ENCODE data around the gene ULK1. TPM values are rescaled to one million over a fixed set of nuclear protein-coding genes. Genes with fewer than 3 reads are reported as not detected.
"Not testable (repeated sequence)": the region's sequence is repeated elsewhere in the genome, so short reads cannot be mapped to it uniquely, and the experiment has no call there.

Gene ULK1
- total RNA-seq, 1 donor: 11.7 TPM

GRCh38 chr12:131959641-131960589 is 65.5 kb downstream of the ULK1 start:
- H3K4me3 ChIP-seq (ENCODE audit: low read depth, low read length): no peak overlapping the region
- no peak for DNase-seq (ENCODE audit: low read depth)
- TF ChIP-seq CTCF (IDR thresholded peaks at IDR 0.05; ENCODE audit: insufficient read depth, low read depth, low read length): no peak

GRCh38 chr12:131960590-131961325 is 66.3 kb downstream of the ULK1 start:
- H3K4me3 ChIP-seq (ENCODE audit: low read depth, low read length); DNase-seq (ENCODE audit: low read depth): not testable (repeated sequence)

GRCh38 chr12:131961328-131961727 is 66.9 kb downstream of the ULK1 start:
- not testable (repeated sequence) for DNase-seq (ENCODE audit: low read depth); H3K4me3 ChIP-seq (ENCODE audit: low read depth, low read length)

- no peak for TF ChIP-seq CTCF (IDR thresholded peaks at IDR 0.05; ENCODE audit: insufficient read depth, low read depth, low read length)
- no peak overlapping the region for H3K4me3 ChIP-seq (ENCODE audit: low read depth, low read length)
- DNase-seq (ENCODE audit: low read depth): no peak
These were observed 67.6 kb downstream of the ULK1 start for GRCh38 chr12:131962069-131962468.

- no peak overlapping the region for H3K4me3 ChIP-seq (ENCODE audit: low read depth, low read length)
- no peak for TF ChIP-seq CTCF (IDR thresholded peaks at IDR 0.05; ENCODE audit: insufficient read depth, low read depth, low read length)
- DNase-seq (ENCODE audit: low read depth): no peak
These were observed 69.0 kb downstream of the ULK1 start for GRCh38 chr12:131963381-131963780.

GRCh38 chr12:131965073-131965472 is 70.7 kb downstream of the ULK1 start:
- no peak for DNase-seq (ENCODE audit: low read depth)
- H3K4me3 ChIP-seq (ENCODE audit: low read depth, low read length): no peak overlapping the region
- TF ChIP-seq CTCF (IDR thresholded peaks at IDR 0.05; ENCODE audit: insufficient read depth, low read depth, low read length): no peak

- no peak for DNase-seq (ENCODE audit: low read depth)
- TF ChIP-seq CTCF (IDR thresholded peaks at IDR 0.05; ENCODE audit: insufficient read depth, low read depth, low read length): no peak
- no peak overlapping the region for H3K4me3 ChIP-seq (ENCODE audit: low read depth, low read length)
These were observed 76.8 kb downstream of the ULK1 start for GRCh38 chr12:131971226-131971625.

Small RNA genes lying within 50 kb of the gene (small RNA-seq; reads per million reads assigned to genes)
- not detected for gene AC131009.3

Other genes starting within 250 kb of the ULK1 start
- gene SFSWAP, start 183.5 kb upstream of the ULK1 start, total RNA-seq: 25.8 and 28.5 TPM in 2 replicates
- gene MMP17, start 66.2 kb upstream of the ULK1 start, total RNA-seq: 8.6 and 13.9 TPM in 2 replicates
- 10.0 and 13.0 TPM in 2 replicates for gene PUS1, start 34.7 kb downstream of the ULK1 start, total RNA-seq
- 13.0 and 13.2 TPM in 2 replicates for gene EP400, start 55.3 kb downstream of the ULK1 start, total RNA-seq
- gene DDX51, start 249.7 kb downstream of the ULK1 start, total RNA-seq: 8.2 and 11.3 TPM in 2 replicates
- gene NOC4L, start 249.8 kb downstream of the ULK1 start, total RNA-seq: 12.1 and 14.8 TPM in 2 replicates